Limb (tissue), 2 donors: ENCODE data around the gene ZFAND2B.
"Not testable (repeated sequence)": the region's sequence is repeated elsewhere in the genome, so short reads cannot be mapped to it uniquely, and the experiment has no call there.

Source experiments
- DNase-seq, 2 donors: peaks; one replicate each; pipeline ENCODE4 v3.0.0-alpha.2; 2016; ENCODE audit errors: extremely low spot score in 2 of 2

The ZFAND2B gene

DNA sequence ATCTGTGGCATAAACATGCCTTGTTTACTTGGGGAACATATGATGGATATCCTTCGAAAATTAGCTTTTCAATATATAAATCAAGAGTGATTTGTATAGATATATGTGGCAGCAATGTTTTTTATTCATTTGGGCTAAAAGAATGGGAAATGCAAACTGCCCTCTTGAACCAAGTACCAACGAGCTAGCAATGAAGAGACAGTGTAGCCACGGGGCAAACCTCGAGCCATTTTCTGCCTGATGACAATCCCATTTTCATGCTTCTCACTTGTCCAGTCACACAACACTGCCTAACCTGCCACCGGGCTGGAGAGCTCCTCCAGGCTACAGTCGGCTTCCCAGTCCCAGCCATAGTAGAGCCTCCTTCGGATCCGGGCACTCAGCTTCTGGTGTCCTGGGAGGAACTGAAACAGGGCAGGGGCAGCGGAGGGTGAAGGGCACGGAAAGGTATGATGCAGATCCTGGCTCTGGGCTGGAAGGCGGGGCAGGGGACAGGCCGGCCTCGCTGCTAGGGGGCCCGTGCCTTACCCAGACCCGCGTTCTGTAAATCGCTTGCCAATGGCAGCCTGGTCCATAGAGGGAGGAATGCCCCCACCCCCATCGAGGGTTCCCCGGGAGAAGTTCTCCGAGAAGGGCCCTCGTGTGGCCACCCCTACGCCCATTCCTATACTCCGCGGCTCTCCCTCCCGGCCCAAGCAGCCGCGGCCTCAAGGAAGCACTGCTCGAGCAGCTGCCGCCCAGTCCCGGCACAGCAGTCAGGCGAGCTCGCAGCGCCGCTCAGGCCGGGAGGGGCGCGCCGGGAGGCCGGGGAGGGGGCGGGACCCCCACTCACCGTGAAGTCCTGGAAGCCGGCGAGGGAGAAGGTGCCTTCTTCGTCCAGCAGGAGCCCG, 30.4 kb upstream of the ZFAND2B start:
- DNase-seq: no peak

DNA sequence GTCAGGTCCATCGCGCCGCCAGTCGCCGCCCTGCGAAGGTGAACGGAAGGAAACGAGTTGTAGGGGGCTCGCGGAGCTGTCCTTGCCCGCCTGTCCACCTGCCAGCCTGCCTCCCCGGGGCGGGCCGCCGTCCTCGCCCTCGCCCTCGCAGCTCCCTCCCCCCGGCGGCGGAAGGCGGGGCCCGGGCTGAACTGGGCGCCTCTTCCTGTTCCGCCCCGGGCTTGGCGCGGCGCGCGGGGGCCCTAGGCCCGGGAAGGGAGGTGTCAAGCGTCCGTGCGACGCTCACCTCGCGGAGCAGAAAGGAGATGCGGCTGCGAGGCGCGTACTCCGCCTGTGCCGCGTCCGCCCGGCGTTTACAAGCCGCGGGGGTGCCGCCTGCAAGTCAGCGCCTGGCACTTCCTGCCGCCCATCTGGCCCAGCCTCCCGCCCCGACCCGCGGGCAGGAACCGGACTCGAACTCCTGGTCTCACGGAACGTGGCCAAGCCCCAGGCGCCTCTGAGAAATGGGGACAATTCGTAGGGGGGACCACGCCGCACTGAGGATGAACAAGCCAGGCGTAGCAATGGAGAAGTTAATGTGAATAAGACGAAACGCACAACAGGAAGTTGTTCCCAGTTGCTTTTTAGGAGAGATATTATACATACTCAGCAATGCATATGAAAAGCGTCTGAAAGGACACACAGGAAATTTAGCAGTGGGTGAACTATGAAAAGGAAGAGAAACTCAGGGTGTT, 29.6 kb upstream of the ZFAND2B start, which contains the start of gene CNPPD1:
CNPPD1 (minus strand) TSS at position 108 of the 734 bp plus-strand sequence; CDS start at position 11, 97 bp downstream.
- DNase-seq: peak; percentile 80 to 88

DNA sequence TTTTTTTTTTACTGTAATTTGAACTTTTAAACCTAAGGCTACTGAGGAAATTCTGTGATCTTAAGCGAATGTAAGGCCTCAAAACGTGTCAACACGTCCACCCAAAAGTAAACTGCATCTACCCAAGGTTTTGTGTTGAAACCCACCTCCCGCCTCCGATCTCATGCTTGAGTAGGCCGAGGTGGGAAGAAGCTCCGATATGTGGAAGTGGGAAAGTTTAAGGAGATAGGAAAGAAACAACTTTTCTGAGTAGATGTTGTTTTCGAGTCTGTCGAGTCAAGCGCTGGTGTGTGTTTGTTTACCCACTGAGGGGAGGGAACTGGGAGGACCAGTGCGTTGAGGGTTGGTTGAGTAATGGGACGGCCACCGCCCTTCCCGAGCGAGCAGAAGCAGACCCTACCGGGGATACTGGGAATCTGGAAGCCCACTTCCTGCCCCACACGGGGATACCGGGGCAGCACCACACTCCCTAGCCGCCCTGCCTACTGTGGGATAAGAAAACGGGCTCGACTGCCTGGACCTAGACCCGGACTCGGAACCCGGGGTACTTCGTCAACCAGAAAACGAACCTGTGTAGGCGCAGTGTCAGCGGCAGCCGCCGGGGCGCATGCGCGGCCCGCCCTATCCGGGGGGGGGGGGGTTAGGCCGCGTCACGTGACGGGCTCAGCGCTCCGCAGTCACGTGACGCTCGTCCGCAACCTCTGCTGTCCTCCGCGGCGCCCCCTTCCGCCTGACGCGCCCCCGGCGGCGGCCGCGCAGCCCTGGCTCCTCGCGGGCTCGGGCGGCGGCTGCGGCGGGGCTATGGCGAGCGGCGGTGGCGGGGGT, 28.8 kb upstream of the ZFAND2B start, which contains the start of gene RETREG2:
RETREG2 (plus strand) TSS at position 724 of the 825 bp plus-strand sequence; CDS start at position 802, 78 bp downstream.
- peak; percentile 91 to 94 for DNase-seq

DNA sequence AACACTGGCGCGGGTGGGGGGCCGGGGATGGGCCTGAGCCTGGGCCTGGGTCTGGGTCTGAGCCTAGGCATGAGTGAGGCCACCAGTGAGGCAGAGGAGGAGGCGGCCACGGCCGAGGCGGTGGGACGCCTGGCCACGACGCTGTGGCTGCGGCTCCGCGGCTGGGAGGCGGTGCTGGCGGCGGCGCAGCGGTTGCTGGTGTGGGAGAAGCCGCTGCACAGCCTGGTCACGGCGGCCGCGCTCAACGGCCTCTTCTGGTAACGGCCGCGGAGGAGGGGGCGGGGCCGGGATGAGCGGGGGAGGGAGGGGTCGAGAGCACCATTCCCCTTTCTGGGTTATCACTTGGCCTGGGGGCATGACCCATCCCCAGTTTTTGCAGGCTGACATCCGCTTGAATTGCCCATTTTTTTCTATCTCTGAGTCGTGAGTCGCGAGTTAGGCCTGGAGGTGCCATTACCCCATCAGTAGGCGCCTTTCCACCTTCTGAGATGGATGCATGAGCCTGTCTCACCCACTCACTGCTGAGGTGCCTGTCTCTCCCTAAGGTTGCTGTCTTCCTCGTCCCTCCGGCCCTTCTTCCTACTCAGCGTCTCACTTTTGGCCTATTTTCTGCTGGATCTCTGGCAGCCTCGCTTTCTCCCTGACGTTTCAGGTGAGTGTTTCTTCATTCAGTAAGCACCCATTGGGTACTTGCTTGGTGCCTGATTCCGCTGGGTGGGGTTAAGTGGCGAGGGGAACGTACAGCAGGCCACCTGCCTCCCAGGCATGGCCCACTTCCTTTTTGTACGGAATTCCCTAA, 28.0 kb upstream of the ZFAND2B start:
- peak in 1 of 2 donors; percentile 2 for DNase-seq

DNA sequence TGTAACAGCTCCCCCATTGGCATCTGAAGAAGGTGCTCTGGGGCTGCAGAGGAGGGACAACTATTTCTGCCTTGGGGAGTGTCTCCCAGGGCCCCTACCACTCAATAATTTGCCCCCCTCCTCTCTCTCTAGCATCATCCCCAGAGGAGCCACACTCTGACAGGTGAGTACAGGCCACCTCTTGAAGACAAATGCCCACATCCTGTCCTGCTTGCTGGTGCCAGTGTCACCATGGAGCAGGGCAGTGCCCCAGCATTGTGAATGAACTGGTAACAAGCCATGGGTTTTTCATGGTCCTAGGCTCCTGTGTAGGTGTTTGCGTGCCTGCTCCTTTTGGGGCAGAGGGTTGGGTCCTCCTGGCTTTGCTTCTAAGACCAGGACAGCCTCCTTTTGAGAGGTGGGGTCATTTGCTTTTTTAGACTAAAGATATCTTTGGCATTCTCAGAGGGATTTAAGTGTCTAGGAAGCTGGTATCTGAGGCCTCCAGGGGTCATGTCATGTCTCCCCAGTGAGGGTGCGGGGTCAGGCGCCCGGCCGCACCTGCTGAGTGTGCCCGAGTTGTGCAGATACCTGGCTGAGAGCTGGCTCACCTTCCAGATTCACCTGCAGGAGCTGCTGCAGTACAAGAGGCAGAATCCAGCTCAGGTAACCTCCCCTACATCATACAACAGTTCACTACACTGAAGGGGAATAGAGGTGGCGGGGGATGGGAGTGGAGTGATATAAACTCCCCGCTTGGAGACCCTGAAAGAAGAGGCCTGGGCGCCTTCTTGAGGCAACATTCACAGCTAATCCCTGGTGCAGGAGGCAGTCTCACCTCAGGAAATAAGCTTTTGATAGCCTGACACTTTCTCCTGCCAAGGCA, 26.7 kb upstream of the ZFAND2B start:
- DNase-seq: no peak

DNA sequence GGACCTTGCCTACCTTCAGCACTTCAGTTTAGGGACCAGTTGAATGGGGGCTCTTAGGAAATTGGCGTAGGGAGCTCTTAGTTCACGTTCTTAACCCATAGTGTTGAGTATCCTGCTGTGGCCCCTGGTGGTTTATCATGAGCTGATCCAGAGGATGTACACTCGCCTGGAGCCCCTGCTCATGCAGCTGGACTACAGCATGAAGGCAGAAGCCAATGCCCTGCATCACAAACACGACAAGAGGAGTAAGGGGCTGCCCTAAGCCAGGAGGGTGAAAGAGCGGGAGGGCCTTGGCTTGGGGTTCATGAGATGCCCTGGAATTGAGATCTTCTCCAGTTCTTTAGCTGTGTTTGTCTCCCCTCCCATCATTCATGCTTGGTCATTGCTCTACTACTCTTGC, 25.6 kb upstream of the ZFAND2B start:
- DNase-seq: no peak

DNA sequence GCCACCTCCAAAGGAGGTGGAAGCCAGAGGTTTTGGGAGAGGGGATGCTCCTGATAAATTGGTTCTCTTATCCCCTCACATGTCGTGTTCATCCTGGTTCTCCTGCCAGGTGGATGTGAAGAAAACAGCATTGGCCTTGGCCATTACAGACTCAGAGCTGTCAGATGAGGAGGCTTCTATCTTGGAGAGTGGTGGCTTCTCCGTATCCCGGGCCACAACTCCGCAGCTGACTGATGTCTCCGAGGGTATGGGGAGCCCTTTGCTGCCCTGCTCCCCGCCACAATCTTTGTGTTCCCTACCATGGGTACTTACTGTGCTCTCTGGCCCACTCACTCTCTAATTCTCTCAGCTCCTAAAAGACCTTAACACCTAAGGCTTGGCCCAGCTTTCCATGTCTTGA, 25.1 kb upstream of the ZFAND2B start:
- DNase-seq: no peak

DNA sequence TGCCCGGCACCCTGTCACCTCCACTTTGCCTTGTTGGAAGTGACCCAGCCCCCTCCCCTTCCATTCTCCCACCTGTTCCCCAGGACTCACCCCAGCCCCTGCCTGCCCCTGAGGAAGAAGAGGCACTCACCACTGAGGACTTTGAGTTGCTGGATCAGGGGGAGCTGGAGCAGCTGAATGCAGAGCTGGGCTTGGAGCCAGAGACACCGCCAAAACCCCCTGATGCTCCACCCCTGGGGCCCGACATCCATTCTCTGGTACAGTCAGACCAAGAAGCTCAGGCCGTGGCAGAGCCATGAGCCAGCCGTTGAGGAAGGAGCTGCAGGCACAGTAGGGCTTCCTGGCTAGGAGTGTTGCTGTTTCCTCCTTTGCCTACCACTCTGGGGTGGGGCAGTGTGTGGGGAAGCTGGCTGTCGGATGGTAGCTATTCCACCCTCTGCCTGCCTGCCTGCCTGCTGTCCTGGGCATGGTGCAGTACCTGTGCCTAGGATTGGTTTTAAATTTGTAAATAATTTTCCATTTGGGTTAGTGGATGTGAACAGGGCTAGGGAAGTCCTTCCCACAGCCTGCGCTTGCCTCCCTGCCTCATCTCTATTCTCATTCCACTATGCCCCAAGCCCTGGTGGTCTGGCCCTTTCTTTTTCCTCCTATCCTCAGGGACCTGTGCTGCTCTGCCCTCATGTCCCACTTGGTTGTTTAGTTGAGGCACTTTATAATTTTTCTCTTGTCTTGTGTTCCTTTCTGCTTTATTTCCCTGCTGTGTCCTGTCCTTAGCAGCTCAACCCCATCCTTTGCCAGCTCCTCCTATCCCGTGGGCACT, 24.0 kb upstream of the ZFAND2B start:
- DNase-seq: no peak

DNA sequence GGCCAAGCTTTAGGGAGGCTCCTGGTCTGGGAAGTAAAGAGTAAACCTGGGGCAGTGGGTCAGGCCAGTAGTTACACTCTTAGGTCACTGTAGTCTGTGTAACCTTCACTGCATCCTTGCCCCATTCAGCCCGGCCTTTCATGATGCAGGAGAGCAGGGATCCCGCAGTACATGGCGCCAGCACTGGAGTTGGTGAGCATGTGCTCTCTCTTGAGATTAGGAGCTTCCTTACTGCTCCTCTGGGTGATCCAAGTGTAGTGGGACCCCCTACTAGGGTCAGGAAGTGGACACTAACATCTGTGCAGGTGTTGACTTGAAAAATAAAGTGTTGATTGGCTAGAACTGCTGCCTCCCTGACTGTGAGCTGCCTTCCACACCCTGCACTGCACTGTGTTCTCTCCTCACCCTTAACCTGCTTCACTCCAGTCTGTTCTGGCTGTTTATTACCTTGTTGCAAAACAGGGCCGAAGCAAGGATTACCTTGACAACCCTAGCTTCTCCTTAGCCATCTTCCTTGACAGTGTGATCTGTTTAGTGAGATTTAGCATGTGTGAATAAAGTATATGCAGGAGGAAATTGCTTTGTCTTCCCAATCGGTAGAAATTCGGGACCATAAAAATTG, 23.3 kb upstream of the ZFAND2B start:
- DNase-seq: no peak

DNA sequence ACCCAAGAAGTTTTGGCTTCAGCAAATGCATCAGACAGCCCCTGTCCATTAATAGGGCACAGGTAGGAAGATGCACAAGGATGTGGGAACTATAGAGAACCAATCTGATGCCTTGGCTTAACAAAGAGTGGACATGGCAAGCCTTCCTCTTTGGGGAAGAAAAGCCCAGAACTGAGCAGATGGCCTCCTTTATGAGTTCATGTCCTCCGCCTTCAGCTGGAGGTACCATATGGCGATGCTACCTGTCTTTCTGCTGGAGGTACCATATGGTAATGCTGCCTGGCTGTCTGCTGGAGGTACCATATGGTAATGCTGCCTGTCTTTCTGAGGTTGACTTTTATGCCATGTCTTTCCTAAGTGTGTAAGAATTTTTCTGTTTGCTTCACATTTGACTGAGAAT, 22.5 kb upstream of the ZFAND2B start:
- no peak for DNase-seq

DNA sequence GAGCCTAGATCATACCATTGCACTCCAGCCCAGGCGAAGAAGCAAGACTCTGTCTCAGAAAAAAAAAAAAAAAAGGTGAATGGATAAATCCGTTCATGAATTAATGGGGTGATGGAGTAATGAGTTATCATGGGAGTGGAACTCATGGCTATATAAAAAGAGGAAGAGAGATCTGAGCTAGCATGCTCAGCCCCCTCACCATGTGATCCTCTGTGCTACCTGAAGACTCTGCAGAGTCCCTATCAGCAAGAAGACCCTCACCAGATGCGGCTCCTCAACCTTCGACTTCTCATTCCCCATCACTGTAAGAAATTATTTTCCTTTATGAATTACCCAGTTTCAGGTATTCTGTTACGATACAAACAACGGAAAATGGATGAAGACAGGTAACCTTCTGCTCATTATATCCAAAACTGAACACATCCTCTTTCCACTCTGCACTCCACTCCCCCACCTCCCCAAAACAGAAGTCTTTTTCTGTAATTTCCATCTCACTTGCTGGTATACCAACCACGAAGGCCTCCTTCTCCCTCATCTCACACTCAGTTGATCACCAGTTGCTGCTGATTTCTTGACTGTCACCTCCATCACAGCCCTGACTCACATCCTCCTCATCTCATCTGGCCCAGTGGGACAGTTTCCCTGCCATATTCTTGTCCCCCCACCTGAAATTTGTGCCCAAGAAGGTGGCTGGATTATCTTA, 19.7 kb upstream of the ZFAND2B start:
- DNase-seq: no peak

DNA sequence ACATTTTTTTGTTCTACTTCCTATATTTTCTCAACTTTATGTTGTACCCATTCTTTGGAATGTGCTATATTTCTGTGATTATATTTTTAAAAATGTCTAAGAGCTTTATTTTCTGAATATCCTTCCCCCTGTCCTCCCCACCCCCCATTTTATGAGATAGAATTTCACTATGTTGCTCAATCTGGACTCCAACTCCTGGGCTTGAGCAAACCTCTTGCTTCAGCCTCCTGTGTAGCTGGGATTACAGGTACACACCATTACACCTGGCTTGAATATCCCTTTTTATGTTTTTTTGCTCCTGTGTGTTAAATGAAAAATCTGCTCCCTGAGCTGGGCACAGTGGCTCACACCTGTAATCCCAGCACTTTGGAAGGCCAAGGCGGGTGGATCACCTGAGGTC, 9.2 kb upstream of the ZFAND2B start:
- DNase-seq: no peak

DNA sequence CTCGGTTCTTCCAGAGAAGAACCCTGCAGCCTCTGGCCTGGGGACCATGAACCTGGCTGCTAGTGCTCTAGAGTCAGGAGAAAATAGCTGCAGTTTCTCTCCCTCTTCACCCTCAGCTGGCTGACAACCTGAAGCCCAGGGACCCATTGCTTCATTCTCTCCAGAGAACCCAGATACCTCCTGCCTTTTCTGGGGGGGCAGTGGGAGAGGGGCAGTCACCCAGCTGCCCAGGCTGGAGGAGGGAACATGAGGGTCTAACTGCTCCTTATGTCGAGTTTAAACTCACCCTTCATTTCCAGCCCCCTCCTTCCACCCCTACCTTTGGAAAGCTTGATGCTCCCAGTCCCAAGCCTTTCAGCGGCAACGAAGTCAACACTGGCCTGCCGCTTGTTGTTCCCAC, 7.6 kb upstream of the ZFAND2B start:
- DNase-seq: no peak

DNA sequence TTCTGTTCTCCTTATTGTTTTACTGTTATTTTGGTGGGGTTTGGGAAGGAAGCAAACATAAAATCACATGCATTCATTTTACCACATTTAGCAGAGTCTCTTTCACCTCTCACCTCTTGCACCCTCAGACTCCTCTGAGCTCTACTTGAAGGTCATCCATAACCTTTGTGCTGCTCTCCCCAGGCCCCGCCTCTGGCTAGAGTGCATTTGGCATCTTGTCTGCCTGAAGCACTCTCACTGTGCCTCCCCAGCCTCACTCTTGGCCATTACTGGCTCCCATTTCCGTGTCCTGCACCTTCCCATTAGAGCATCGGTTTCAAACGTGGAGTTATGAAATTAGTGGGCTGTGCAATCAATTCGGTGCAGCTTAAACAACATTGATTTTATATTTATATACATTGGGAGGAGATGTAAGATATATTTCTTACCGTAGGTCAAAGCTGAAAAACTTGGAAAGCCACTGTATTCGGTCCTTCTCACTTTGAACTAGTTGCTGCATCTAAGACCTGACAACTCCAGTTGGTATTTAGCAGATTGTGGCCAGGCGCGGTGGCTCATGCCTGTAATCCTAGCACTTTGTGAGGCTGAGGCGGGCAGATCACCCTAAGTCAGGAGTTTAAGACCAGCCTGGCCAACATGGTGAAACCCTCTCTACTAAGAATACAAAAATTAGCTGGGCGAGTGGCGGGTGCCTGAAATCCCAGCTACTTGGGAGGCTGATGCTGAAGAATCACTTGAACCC, 6.9 kb upstream of the ZFAND2B start:
- DNase-seq: no peak

DNA sequence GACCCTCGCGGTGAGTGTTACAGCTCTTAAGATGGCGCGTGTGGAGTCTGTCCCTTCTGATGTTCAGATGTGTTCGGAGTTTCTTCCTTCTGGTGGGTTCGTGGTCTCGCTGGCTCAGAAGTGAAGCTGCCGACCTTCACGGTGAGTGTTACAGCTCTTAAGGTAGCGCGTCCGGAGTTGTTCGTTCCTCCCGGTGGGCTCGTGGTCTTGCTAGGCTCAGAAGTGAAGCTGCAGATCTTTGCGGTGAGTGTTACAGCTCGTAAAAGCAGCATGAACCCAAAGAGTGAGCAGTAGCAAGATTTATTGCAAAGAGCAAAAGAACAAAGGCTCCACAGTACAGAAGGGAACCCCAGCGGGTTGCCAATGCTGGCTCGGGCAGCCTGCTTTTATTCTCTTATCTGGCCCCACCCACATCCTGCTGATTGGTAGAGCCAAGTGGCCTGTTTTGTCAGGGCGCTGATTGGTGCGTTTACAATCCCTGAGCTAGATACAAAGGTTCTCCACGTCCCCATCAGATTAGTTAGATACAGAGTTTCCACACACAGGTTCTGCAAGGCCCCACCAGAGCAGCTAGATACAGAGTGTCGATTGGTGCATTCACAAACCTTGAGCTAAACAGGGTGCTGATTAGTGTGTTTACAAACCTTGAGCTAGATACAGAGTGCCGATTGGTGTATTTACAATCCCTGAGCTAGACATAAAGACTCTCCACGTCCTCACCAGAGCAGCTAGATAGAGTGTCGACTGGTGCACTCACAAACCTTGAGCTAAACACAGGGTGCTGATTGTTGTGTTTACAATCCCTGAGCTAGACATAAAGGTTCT, 5.9 kb upstream of the ZFAND2B start:
- not testable (repeated sequence) for DNase-seq

DNA sequence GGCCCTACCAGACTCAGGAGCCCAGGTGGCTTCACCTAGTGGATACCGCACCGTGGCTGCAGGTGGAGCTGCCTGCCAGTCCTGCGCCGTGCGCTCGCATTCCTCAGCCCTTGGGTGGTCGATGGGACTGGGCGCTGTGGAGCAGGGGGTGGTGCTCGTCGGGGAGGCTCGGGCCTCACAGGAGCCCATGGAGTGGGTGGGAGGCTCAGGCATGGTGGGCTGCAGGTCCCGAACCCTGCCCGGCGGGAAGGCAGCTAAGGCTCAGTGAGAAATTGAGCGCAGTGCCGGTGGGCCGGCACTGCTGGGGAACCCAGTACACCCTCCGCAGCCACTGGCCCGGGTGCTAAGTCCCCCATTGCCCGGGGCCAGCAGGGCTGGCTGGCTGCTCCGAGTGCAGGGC, 5.3 kb upstream of the ZFAND2B start:
- DNase-seq: not testable (repeated sequence)
